ENCODE measurements around the gene PRDX2.
"Not testable (repeated sequence)": the region's sequence is repeated elsewhere in the genome, so short reads cannot be mapped to it uniquely, and the experiment has no call there.

The PRDX2 gene

GRCh38 chr19:12825254-12826131 lies 23.9 kb upstream of the PRDX2 start:
- DNase-seq = no peak

DNA sequence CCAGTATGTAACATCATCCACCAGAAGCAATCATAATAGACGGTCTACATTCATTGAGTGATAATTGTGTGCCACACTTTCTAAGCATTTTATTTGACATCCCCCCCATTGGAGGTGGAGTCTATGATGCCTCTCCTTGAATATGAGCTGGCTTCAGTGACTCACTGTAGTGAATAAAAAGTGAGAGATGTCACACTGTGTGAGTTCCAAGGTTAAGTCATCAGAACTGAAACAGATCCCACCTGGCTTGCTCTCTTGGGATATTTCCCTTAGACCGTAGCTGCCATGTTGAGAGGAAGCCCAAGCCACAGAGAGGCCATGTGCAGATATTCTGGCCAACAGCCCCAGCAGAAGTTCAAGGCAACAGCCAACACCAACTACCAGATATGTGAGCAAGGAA lies 20.2 kb upstream of the PRDX2 start:
- no peak for DNase-seq

GRCh38 chr19:12817810-12818209 lies 16.2 kb upstream of the PRDX2 start:
- DNase-seq = not testable (repeated sequence)

GRCh38 chr19:12817188-12817587 lies 15.6 kb upstream of the PRDX2 start:
- not testable (repeated sequence) for DNase-seq

- DNase-seq = no peak
These were observed 13.5 kb upstream of the PRDX2 start for GRCh38 chr19:12815088-12815487.

DNA sequence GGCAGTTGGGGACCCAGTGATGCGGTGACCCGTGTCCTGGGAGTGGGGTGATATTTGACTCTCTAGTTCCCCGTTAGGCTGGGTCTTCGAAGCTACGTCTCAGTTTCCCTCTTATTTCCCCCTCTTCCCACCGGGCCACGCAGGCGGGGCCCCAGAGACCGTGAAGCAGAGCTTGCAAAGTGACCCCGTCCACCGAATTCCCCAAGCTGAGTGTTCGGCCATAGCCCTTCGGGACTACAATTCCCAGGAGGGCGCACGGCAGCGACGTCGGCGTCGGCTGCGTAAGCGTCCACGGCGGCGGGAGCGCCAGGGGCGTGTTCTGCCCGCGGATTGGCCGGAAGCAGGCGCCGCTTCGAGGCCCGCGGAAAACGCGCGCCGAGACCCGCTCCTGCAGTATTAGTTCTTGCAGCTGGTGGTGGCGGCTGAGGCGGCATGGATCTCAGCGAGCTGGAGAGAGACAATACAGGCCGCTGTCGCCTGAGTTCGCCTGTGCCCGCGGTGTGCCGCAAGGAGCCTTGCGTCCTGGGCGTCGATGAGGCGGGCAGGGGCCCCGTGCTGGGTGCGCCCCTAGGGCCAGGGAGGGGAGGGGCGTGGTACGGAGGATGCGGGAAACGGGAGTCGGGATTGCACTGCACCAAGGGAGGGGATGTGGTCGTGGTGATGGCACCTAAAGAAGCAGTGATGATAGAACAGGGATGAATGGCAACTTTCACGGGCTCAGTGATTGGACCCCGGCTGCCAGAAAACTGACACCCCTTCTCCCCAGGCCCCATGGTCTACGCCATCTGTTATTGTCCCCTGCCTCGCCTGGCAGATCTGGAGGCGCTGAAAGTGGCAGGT lies 4.9 kb upstream of the PRDX2 start, which contains the start of gene RNASEH2A:
RNASEH2A (plus strand) TSS at position 343 of the 840 bp plus-strand sequence; CDS start at position 433, 90 bp downstream.
- DNase-seq = peak; percentile 90

DNA sequence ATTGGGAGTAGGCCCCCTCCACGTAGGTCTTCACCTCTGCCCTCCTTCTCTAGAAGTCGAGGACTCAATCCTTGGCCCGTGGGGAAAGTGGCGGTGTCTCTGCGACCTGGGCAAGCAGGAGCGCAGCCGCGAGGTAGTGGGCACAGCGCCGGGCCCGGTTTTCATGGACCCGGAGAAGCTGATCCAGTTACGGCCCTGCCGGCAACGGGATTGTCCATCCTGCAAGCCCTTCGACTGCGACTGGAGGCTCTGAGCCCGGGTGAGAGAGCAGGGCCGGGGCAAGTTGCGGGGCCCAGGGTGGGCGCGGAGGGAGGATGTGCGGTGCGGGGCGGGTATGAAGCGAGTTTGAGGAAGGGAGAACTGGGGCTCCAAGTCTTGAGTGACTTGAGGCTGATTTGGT lies 2.5 kb upstream of the PRDX2 start:
- no peak for DNase-seq

DNA sequence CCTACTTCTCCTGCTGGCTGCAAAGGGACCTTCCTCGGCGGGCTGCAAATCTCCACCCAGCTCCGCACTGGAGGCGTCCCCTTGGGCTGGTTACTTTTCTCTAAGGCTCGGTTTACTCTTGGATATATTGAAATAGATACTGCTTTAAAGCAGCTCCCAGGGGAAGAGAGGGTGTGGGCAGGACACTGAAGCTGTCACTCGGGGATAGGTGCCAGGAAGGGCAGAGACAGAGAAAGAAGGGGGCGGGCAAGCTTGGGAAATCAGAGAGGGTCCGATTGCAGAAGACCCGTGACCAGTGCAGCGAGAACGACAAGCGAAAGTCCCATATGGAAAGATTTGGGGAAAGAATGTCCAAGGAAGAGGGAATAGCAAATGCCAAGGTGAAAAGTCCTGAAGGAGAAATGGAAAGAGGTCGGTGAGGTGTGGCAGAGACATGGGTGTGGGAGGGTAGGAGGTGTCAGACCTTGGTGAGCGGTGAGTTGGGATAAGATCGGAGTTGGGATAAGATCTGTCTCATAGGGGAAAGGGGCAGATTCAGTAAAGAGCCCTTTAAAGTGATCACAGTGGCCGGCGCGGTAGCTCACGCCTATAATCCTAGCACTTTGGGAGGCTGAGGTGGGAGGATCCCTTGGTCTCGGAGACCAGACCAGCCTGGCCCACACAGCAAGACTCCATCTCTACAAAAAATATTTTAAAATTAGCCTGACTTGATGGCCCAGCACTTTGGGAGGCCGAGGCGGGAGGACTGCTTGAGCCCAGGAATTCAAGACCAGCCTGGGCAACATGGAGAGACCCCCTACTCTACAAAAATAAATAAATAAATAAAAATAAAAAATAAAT lies 887 bp upstream of the PRDX2 start:
- DNase-seq = no peak

- no peak for DNase-seq
These were observed 606 bp downstream of the PRDX2 start for GRCh38 chr19:12800923-12801465.

- no peak for DNase-seq
These were observed 1.2 kb downstream of the PRDX2 start for GRCh38 chr19:12800466-12800770.

- no peak for DNase-seq
These were observed 1.7 kb downstream of the PRDX2 start for GRCh38 chr19:12799742-12800465.

- DNase-seq = not testable (repeated sequence)
These were observed 4.0 kb downstream of the PRDX2 start for GRCh38 chr19:12797607-12798006.

DNA sequence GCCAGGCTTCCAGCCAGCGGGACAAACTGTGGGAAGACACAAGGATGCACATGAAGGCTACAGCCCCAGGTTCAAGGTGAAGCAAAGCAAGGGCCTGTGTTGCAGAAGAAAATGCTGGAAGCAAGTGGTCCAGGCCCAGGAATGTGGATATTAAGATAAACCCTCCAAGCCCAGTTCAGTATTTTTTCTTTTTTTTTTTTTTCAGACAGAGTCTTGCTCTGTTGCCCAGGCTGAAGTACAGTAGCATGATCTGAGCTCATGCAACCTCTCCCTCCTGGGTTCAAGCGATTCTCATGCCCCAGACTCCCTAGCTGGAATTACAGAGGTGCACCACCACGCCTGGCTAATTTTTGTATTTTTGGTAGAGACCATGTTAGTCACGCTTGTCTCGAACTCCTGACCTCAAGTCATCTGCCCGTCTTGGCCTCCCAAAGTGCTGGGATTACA lies 4.4 kb downstream of the PRDX2 start:
- DNase-seq = no peak

GRCh38 chr19:12796146-12797071 lies 5.2 kb downstream of the PRDX2 start:
- peak; percentile 78 for DNase-seq

DNA sequence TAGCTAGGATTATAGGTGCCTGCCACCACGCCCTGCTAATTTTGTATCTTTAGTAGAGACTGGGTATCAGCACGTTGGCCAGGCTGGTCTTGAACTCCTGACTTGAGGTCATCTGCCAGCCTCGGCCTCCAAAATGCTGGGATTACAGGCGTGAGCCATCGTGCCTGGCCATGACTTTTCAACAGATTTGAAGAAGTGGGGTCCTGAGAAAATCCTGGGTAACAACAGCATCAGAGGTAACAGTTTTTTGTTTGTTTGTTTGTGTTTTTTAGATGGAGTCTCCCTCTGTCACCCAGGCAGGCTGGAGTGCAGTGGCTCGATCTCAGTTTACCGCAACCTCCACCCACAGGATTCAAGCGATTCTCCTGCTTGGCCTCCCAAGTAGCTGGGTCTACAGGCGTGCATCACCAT lies 6.6 kb downstream of the PRDX2 start:
- no peak for DNase-seq

DNA sequence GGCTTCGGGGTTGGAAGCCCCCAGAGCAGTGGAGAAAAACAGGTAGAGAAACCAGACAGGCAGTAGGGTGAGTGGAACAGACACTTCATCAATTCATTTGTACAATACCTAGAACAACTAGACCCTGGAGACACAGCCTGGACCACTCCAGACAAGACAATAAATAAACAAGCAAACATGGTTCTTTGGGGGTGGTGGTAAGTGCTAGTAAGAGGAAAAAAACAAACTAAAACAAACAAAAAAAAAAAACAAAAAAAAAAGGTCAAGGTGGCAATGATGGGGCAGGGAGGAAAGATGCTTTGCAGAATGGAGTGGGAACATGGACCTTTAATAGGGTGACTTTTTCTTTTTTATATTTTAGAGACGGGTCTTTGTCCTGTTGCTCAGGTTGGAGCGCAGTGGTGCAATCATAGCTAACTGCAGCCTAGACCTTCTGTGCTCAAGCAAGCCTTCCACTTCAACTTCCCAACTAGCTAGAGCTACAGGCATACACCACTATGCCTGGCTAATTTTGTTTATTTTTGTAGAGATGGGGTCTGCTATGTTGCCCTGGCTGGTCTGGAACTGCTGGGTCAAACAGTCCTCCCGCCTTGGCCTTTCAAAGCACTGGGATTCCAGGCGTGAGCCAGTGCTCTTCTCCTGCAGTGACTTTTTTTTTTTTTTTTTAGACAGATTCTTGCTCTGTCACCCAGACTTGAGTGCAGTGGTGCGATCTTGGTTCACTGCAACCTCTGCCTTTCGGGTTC lies 7.2 kb downstream of the PRDX2 start:
- no peak for DNase-seq

DNA sequence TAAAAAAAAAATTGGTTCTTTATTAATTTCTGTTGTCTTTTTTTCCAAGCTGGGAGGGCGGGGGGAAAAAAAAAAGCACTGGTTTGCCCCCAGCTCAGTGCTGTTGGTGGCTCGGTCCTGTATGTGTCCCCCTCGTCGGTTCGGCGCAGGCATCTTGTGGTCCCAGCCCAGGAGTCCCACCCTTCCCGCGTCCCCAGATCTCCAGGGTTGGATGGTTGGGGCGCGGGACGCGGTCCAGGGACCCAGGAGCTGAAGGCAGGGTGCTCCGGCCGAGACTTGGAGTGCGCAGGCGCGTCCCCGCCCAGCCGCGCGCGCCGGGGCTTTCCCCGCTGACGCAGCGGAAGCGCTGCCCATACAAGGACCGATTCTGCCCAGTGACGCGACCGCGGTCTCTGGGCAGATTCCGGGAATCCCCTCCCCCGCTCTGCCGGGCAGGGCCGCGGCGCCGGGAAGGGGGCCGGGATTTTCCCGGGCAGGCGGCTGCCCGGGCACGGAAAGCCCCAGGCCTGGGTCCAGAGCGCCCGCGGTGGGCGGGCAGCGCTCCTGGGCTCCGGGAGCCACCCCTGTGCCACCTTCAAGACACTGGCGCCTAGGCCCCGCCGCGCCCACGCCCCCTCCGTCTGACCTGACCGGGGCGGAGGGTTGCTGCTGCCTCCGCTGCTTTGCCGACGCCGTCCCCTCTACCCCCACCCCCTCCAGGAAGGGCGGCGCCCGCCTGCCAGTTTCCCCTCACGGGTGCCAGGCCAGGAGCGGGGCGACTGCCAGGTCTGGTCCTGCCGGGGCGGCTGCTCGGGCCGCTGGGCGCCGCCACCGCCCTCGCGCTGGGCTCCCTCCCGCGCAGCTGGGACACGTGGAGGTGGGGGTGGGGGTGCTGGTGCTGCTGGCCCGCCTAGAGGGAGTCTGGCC lies 8.1 kb downstream of the PRDX2 start:
- DNase-seq = peak; percentile 89

DNA sequence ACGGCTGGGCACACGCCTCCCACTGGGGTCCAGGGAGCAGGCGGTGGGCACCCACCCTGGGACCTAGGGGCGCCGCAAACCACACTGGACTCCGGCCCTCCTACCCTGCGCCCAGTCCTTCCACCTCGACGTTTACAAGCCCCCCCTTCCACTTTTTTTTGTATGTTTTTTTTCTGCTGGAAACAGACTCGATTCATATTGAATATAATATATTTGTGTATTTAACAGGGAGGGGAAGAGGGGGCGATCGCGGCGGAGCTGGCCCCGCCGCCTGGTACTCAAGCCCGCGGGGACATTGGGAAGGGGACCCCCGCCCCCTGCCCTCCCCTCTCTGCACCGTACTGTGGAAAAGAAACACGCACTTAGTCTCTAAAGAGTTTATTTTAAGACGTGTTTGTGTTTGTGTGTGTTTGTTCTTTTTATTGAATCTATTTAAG lies 8.7 kb downstream of the PRDX2 start:
- DNase-seq = no peak
